Endothelial cell of umbilical vein (primary cell): ENCODE results near the gene TCERG1L. TPM values are rescaled to one million over a fixed set of nuclear protein-coding genes. Genes with fewer than 3 reads are reported as not detected.

Experiments
- BruUV-seq: library from RNA; stranded (reverse); fragments of 400-500 nt; replicated peaks from 2 replicates; lab custom pipeline; 2021; lab: Mats Ljungman, UMichigan
- CTCF ChIA-PET: fragments of 300-600, 350-600 bp; sonication (Branson Sonifier 250); formaldehyde crosslinking; loops from one replicate; lab custom pipeline; 2021; ENCODE audit warnings: antibody characterized with exemption, inconsistent platforms; lab: Charles Lee
- POLR2A ChIA-PET: fragments of 300-600, 350-600 bp; sonication (Branson Sonifier 250); formaldehyde crosslinking; loops from one replicate; lab custom pipeline; 2021; ENCODE audit warnings: antibody characterized with exemption, inconsistent platforms; lab: Charles Lee
- DNase-seq: peaks from one replicate; pipeline ENCODE4 v3.0.0-alpha.2; 2011; ENCODE audit warnings: low read depth, low spot score
- FAIRE-seq: peaks from 2 replicates; lab custom pipeline; 2011; peaks lifted over from hg19 to GRCh38; lab: Jason Lieb, UNC
- H2AFZ ChIP-seq: 2 replicates; pipeline ENCODE4 v1.6.0; 2012; ENCODE audit warnings: low read depth, low read length, control low read depth, inconsistent platforms
- H3K27ac ChIP-seq: 2 replicates; pipeline ENCODE4 v1.5.1; 2011; ENCODE audit warnings: low read depth, mild to moderate bottlenecking, control low read depth, low read length, moderate library complexity; ENCODE audit not compliant: insufficient read depth
- H3K27me3 ChIP-seq, 2 experiments: 2 replicates each; pipeline versions ENCODE4 v1.6.0 to v1.6.1; 2011; ENCODE audit warnings: low read length in 2 of 2, mixed read lengths in 1 of 2; ENCODE audit not compliant: control insufficient read depth in 2 of 2, insufficient read depth in 2 of 2
- H3K36me3 ChIP-seq, 2 experiments: 2 replicates in 1 of 2; 3 replicates in 1 of 2; pipeline ENCODE4 v1.5.1; 2011; ENCODE audit warnings: low read length in 2 of 2, mild to moderate bottlenecking in 1 of 2, moderate library complexity in 1 of 2; ENCODE audit not compliant: control insufficient read depth in 2 of 2, insufficient read depth in 2 of 2; ENCODE audit errors: extremely low read depth in 1 of 2
- H3K4me1 ChIP-seq: 3 replicates; pipeline ENCODE4 v1.5.1; 2011; ENCODE audit warnings: mild to moderate bottlenecking, low read length; ENCODE audit not compliant: control insufficient read depth, insufficient read depth; ENCODE audit errors: extremely low read depth
- H3K4me2 ChIP-seq: 2 replicates; pipeline ENCODE4 v1.6.1; 2011; ENCODE audit warnings: low read length, control low read depth, mixed read lengths; ENCODE audit not compliant: insufficient read depth
- H3K4me3 ChIP-seq, 3 experiments: fragments of 200-600 bp in 1 of 3; sonication (generic), shearing (Covaris generic) in 1 of 3; replicated peaks in 1 of 3; 2 replicates each; pipeline ENCODE4 v1.5.1; 2011 to 2016; ENCODE audit warnings: control low read depth in 3 of 3, low read length in 3 of 3, mild to moderate bottlenecking in 2 of 3, inconsistent platforms in 1 of 3, low read depth in 1 of 3, moderate library complexity in 1 of 3; ENCODE audit not compliant: insufficient read depth in 1 of 3
- H3K79me2 ChIP-seq: 2 replicates; pipeline ENCODE4 v1.6.0; 2012; ENCODE audit warnings: low read length, inconsistent platforms; ENCODE audit not compliant: control insufficient read depth, insufficient read depth
- H3K9ac ChIP-seq: replicated peaks from 2 replicates; pipeline ENCODE3; 2011; ENCODE audit warnings: low read length, control low read depth; ENCODE audit not compliant: insufficient read depth; ENCODE audit errors: extremely low read depth
- H3K9me1 ChIP-seq: replicated peaks from 3 replicates; pipeline ENCODE4 v1.6.0; 2011; ENCODE audit warnings: mild to moderate bottlenecking, low read length; ENCODE audit not compliant: control insufficient read depth, insufficient read depth; ENCODE audit errors: extremely low read depth
- H3K9me3 ChIP-seq: replicated peaks from 2 replicates; pipeline ENCODE4 v1.5.1; 2012; ENCODE audit warnings: low read length, inconsistent platforms; ENCODE audit not compliant: control insufficient read depth, insufficient read depth
- H4K20me1 ChIP-seq: replicated peaks from 2 replicates; pipeline ENCODE3; 2011; ENCODE audit warnings: mild to moderate bottlenecking, low read length; ENCODE audit not compliant: control insufficient read depth, insufficient read depth; ENCODE audit errors: extremely low read depth
- CTCF ChIP-seq, 2 donors: IDR thresholded peaks; 1 replicate in 1 of 2; 2 replicates in 1 of 2; pipeline ENCODE4 v1.5.1; 2011; ENCODE audit warnings: low read length in 2 of 2, mild to moderate bottlenecking in 2 of 2, moderate library complexity in 2 of 2, control low read depth in 1 of 2, inconsistent platforms in 1 of 2, low read depth in 1 of 2; ENCODE audit not compliant: insufficient read depth in 1 of 2; ENCODE audit errors: extremely low read depth in 1 of 2
- EZH2 ChIP-seq: IDR thresholded peaks from 2 replicates; pipeline ENCODE4 v1.6.1; 2012; ENCODE audit warnings: borderline replicate concordance, low read depth, mild to moderate bottlenecking, moderate library complexity, low read length, inconsistent platforms; ENCODE audit not compliant: severe bottlenecking
- FOS ChIP-seq: IDR thresholded peaks from 2 replicates; pipeline ENCODE4 v1.6.1; 2011; ENCODE audit warnings: mild to moderate bottlenecking, low read length, moderate library complexity, borderline replicate concordance; ENCODE audit not compliant: insufficient read depth
- GATA2 ChIP-seq: IDR thresholded peaks from 2 replicates; pipeline ENCODE4 v1.7.0; 2011; ENCODE audit warnings: low read depth, mild to moderate bottlenecking, moderate library complexity, mixed read lengths, low read length; ENCODE audit not compliant: insufficient read length, insufficient read depth
- JUN ChIP-seq: IDR thresholded peaks from 2 replicates; pipeline ENCODE4 v1.6.1; 2011; ENCODE audit warnings: borderline replicate concordance, low read depth; ENCODE audit not compliant: insufficient read length, insufficient read depth
- MAX ChIP-seq: IDR thresholded peaks from 2 replicates; pipeline ENCODE4 v1.6.1; 2011; ENCODE audit not compliant: insufficient read depth, insufficient read length
- MYC ChIP-seq: IDR thresholded peaks from one replicate; pipeline ENCODE4 v1.6.1; 2011; ENCODE audit warnings: mild to moderate bottlenecking, low read depth, low read length
- POLR2A ChIP-seq: IDR thresholded peaks from 2 replicates; pipeline ENCODE4 v1.6.1; 2012; ENCODE audit warnings: low read depth, mild to moderate bottlenecking, control low read depth, low read length
- POLR2AphosphoS5 ChIP-seq: IDR thresholded peaks from 2 replicates; pipeline ENCODE4 v1.6.1; 2012; ENCODE audit warnings: low read depth, mild to moderate bottlenecking, control low read depth, low read length, moderate library complexity; ENCODE audit not compliant: insufficient read depth
- dilution Hi-C: fragments of 300-500 bp; cut with MboI; formaldehyde crosslinking; loops from one replicate; pipeline ENCODE4 v1.15.0; 2019; ENCODE audit warnings: low sequenced_read_pairs; ENCODE audit not compliant: extremely low pct_ligation_motif_present
- intact Hi-C: fragments of 100-400 bp; cut with micrococcal nuclease; formaldehyde crosslinking; loops from one replicate; pipeline ENCODE4 v1.10.0; 2022
- polyA plus RNA-seq, 4 experiments: library from polyadenylated mRNA; depleted of rRNA in 3 of 4; stranded (reverse) in 3 of 4; unstranded in 1 of 4; fragments of >200 nt; gene quantifications; 2 replicates each; pipeline versions ENCODE4 v1.2.1 to v1.2.3, GENCODE V29; 2011 to 2012; ENCODE audit warnings: missing spikeins in 1 of 4
- total RNA-seq: library from RNA; stranded (reverse); gene quantifications from 2 replicates; pipeline ENCODE4 v1.2.3, GENCODE V29; 2021

Gene TCERG1L
- total and polyA plus RNA-seq, 2 donors (not counting 3 experiments of a cell fraction or from before 2014, with no cell fraction given) = not detected

- no TSS peak for BruUV-seq
- CTCF ChIA-PET = no interaction called here
Observed at GRCh38 chr10:131109726-131110125, 201.8 kb downstream of the TCERG1L start.

GRCh38 chr10:131109291-131109690 is 202.2 kb downstream of the TCERG1L start:
- Histone ChIP-seq H4K20me1 (no peaks in the 10 kb centered on the region), H3K4me1 (no peaks in the 10 kb centered on the region), H3K9me3 (no peaks in the 10 kb centered on the region), H3K79me2 (no peaks in the 10 kb centered on the region), H3K27ac (no peak overlapping the region), H3K9me1 (no peaks in the 10 kb centered on the region), H3K4me2 (no peak overlapping the region), H2AFZ (no peak overlapping the region), H3K9ac (no peak overlapping the region), H3K4me3 (no peak overlapping the region), H3K36me3 (no peaks in the 10 kb centered on the region), H3K27me3 (no peaks in the 10 kb centered on the region)
- POLR2A ChIA-PET = no interaction called here
- no peak for FAIRE-seq
- TF ChIP-seq EZH2 = no peak
- TF ChIP-seq POLR2A = no peak
- TF ChIP-seq GATA2 = no peak
- no peak for TF ChIP-seq FOS
- TF ChIP-seq MYC = no peak
- no peak for TF ChIP-seq POLR2AphosphoS5
- no peak for TF ChIP-seq MAX
- no peak for TF ChIP-seq JUN
- no peak for TF ChIP-seq CTCF (IDR thresholded peaks at IDR 0.05; ENCODE audit: extremely low read depth in 1 of 2, insufficient read depth in 1 of 2, low read depth in 1 of 2, low read length in 2 of 2)
- CTCF ChIA-PET = no interaction called here
- BruUV-seq = no TSS peak
- intact Hi-C loops (no loop called here), dilution Hi-C loops (no loop called here)
- no peak for DNase-seq

More at GRCh38 chr10:131109726-131110125, 201.8 kb downstream of the TCERG1L start:
- Histone ChIP-seq H2AFZ (no peak overlapping the region), H3K9ac (no peak overlapping the region), H3K4me3 (no peak overlapping the region), H3K27me3 (no peaks in the 10 kb centered on the region), H3K9me3 (no peaks in the 10 kb centered on the region), H3K4me1 (no peaks in the 10 kb centered on the region), H3K79me2 (no peaks in the 10 kb centered on the region), H3K4me2 (no peak overlapping the region), H3K36me3 (no peaks in the 10 kb centered on the region), H4K20me1 (no peaks in the 10 kb centered on the region), H3K27ac (no peak overlapping the region), H3K9me1 (no peaks in the 10 kb centered on the region)
- POLR2A ChIA-PET = no interaction called here
- no peak for FAIRE-seq
- intact Hi-C loops = no loop called here
- DNase-seq = no peak
- no peak for TF ChIP-seq CTCF (IDR thresholded peaks at IDR 0.05; ENCODE audit: extremely low read depth in 1 of 2, insufficient read depth in 1 of 2, low read depth in 1 of 2, low read length in 2 of 2)
- dilution Hi-C loops = no loop called here
